ENCODE results near the gene C16orf78.

Gene C16orf78

DNA sequence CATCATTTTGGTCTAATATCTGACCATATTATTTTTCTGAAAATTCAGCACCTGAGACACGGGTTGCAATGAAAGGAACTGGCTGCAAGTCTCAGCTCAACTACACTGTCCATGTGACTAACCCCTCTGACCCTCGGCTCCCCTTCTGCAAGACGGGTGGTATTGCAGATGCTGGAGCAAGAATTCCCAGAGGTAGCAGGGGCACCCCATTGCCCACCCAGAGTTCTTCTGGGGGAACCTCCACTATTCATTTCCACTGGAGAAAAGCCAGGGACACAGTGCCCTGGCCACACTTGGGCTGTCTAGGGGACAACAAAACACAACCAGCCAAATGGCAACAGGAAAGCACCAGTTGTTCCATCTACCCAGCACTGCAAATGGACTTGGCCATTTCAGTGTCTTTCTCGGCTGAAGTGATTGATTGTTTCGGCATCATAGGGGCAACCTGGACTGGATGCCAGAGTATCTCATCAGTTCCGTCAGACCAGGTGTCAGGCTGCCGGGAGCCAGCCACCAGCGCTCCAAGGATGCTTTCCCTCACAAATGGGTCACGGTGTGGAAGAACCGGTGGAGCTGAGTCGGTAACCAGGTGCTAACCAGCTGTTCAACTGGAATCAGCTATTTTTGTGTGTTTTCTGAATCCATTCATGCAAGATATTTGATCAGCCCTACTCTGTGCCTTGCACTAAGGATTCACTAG, 58.1 kb downstream of the C16orf78 start:
- DNase-seq (ENCODE audit: low read depth) = no peak

DNA sequence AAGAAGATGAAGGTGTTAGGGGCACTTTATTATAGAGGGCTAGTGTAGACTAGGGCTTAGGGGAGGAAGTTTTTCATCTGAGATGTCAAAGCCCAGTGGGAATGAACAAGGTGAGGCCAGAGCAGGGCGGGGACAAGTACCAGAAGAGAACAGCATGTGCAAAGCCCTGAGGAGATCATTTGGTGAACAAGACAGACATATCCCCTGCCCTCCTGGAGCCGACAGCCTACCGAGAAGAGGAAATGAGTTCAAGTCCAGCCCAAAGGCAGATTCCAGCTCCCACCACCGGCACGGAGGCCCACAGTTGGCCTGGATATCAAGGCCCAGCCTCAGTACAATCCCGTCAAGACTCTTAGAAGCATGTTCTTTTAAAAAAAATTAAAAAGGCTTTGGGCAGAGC, 61.1 kb downstream of the C16orf78 start:
- DNase-seq (ENCODE audit: low read depth) = no peak

DNA sequence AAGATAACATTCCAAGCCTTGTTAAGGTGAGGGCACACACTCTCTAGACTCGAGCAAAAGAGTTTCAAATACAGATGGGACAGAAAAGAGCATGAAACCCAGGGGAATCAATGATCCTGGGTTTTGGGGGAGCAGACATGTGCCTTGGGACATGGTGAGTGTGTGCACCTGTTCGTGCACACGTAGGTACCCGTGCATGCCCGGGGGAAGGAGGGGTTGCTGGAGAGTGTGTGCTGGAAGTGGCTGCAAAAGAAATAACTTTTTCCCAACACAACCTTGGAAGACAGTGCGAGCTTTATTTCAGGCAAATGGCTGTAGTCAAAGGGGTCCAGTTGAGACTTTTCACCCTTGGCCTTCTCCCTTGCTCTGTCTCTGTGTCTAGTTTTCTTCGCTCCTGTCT, 62.6 kb downstream of the C16orf78 start:
- no peak for DNase-seq (ENCODE audit: low read depth)

DNA sequence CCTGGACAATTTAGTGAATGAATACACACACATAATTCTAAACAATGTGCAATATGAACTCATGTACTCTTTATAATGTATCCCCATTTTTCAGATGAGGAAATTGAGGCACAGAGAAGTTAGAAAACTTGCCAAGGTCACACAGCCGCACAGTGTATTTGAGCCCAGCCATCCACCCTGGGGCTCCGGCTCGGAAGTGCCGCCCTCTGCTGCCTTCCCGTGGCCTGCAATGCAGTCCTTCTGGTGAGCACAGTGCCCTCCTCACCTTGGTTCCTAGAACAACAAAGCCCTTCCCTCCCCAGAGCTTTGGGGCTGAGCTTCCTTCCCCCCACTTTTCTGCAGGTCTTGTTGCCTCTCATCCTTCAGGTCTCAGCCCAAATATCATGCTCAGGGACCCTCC, 63.7 kb downstream of the C16orf78 start:
- DNase-seq (ENCODE audit: low read depth) = no peak

DNA sequence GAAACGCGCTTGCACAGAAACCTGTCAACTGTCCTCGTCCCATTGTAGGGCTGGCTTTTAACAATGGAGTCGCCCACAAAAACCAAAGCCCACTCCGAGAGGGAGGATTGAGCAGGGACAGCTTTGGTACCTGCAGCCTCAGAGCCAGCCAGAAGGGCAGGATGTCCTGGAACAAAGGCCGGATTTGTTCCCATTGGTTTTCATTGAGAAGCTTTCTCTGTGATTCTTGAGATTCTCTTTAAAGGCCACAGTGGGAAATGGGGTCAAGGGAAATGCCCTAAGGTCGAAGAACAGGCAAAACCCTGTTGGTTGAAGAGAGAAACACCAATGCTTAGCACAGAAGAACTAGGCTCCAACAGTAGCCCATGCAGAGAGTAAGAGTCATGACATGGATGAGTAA, 65.4 kb downstream of the C16orf78 start:
- no peak for DNase-seq (ENCODE audit: low read depth)

DNA sequence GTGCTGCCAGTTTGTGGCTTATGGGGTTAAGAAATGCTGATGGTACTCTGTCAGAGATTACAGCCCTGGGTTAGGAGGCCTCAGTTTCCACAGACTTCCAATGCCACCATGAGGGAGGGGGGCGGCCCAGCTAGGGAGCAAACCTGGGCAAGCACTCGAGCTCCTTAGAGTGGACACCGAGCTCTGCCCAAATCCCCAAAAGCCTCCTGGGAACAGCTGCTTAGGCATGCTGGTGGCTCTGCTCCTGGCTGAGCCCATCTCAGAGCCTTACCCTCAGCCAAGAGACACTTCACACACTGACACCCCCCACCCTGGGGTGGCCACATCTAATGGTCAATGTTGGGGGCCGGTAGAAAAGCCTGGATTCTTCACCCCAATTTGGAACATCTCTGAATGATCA, 66.1 kb downstream of the C16orf78 start:
- no peak for DNase-seq (ENCODE audit: low read depth)

DNA sequence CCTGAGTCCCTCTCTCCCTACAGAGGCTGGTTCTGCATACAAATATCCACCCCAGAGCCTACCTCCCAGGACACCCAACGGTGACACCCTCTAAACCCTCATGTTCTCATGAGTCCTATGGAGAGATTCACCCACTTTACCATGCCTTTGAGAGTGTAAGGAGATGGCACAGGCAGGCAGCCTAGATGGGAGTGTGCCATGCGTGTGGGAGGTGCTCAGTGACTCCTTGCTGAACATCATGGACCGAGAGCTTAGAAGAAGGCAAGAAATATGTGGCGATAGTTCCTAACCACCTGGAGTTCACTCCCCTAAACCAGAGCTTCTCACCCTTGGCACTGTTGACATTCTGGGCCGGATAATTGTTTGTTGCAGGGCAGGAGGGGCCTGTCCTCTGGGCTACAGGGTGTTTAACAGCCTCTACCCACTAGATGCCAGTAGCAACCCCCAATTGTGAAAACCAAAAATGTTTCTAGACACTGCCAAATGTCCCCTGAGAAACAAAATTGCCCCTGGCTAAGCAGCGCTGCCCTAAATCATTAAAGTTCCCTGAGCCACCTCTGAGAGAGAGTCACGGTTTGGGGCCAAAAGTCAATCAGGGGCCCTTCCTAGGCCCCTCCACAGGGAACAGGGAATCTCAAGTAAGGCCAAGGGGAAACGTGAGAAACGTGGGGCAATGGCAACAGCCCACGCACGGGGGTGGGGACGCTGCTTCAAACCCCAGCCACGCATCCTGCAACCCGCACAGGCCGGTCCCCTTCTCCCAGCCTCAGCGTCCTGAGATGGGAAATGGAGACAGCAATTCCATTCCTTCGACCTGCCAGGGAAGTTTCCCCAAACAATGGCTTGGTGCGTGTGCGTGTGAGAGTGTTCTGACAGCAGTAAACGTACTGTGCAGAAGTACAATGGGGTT, 66.8 kb downstream of the C16orf78 start:
- no peak for DNase-seq (ENCODE audit: low read depth)

DNA sequence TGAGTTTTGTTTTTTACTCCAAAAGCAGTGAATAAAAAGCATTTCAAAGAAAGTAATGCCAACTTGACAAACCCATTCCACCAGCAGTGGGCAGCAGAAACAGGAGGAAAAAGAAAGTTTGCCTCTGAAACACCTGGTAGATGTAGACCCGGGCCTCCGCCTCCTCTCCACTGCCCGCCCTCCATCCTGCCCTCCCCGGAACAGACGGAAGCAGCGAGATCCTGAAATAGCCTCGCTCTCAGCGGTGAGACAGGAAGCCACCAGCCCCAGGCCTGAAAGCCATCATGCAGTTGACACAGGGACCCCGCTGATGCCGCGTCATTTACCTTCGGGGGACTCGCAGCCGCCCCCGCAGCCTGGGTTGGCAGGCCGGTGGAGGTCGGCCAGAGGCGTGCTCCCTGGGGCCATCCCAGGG, 67.8 kb downstream of the C16orf78 start:
- no peak for DNase-seq (ENCODE audit: low read depth)

DNA sequence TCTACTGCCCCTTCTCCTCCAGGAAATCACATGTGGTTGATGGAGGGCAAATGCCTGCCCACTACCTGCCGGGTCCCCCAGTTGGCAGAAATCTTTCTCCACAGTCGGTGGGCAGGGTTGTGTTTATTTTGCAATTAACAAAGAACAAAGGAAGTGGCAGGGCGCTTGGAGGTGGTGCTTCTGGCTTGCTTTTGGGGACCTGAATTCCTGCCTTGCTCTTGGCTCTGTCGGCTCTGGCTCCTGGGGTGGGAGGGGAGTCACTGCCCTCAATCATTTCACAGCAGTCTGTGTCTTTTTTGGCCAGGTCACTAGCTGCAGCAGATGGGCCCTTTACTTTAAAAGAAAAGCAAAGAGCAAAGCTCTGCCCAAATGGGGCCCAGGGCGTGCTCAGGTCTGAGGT, 69.2 kb downstream of the C16orf78 start:
- no peak for DNase-seq (ENCODE audit: low read depth)

DNA sequence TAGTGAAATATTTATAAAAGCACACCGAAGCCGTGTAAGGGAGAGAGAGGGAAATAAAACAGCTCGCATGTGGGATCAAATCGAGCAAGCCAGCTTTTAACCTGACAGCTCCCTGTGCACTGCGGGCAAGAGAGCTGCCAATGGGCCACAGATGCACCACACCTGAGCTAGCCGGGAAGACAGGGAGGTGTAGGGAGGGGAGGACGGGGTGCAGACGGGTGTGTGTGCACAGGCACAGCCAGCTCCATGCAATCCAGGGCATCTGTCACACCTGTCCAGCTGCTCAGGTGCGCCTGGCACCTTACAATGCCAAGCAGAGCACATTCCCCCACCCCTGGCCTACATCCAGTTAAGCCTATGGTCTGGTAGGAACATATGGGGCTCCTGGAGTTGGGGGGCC, 70.0 kb downstream of the C16orf78 start:
- DNase-seq (ENCODE audit: low read depth) = no peak

DNA sequence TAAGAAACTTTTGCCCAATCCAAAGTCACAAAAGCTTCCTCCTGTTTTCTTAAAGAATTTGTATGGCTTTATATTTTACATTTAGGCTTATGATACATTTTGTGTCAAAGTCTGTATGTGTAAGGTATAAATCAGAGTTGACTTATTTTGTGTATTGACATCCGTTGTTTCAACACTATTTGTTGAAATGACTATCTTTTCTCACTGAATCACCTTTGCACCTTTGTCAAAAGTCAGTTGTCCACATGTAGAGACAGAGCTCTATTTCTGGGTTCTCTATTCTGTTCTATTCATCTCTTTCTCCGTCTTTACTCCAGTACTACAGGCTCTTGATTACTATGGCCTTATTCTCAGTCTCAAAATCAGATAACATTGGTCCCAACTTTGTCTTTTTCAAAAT, 73.2 kb downstream of the C16orf78 start:
- no peak for DNase-seq (ENCODE audit: low read depth)

All from fibroblast of the conjunctiva (primary cell).